Dendritic cell treated with granulocyte-macrophage colony-stimulating factor and Interleukin-4, amounts not matched to agents 40 ng/mL and 50 ng/mL, for 4 days (primary cell): ENCODE results near the gene ATXN7L1.
A peak's percentile ranks its signal among the peaks of the same experiment; 100 is the strongest.

Experiments
- H3K27ac Mint-ChIP-seq: one replicate; pipeline ENCODE4 v1.8.0; 2022; ENCODE audit warnings: mild to moderate bottlenecking, mixed read lengths
- H3K27me3 Mint-ChIP-seq: one replicate; pipeline ENCODE4 v1.8.0; 2022; ENCODE audit warnings: mild to moderate bottlenecking, mixed read lengths
- H3K36me3 Mint-ChIP-seq: one replicate; pipeline ENCODE4 v1.8.0; 2022; ENCODE audit warnings: low read depth, mixed read lengths
- H3K4me1 Mint-ChIP-seq: one replicate; pipeline ENCODE4 v1.8.0; 2022; ENCODE audit warnings: low read depth, mixed read lengths
- H3K4me3 Mint-ChIP-seq: one replicate; pipeline ENCODE4 v1.8.0; 2022; ENCODE audit warnings: mild to moderate bottlenecking, moderate library complexity, mixed read lengths
- H3K9me3 Mint-ChIP-seq: one replicate; pipeline ENCODE4 v1.8.0; 2022; ENCODE audit warnings: mixed read lengths
- intact Hi-C: fragments of 100-400 bp; cut with micrococcal nuclease; formaldehyde crosslinking; loops from one replicate; pipeline ENCODE4 v1.15.0; 2022

ATXN7L1 gene

GRCh38 chr7:105768898-105769507 is 107.4 kb downstream of the ATXN7L1 start:
- Mint-ChIP-seq H3K9me3 (no peaks in the 10 kb centered on the region), H3K27me3 (no peaks in the 10 kb centered on the region), H3K36me3 (no peaks in the 10 kb centered on the region), H3K27ac (no peak overlapping the region), H3K4me1 (no peaks in the 10 kb centered on the region), H3K4me3 (no peak overlapping the region)
- intact Hi-C loops: loop anchor here (10.0 kb wide), 3 partner anchors 106 to 386 kb away; partner anchors contain the start of gene ATXN7L1

GRCh38 chr7:105768117-105768516 is 108.3 kb downstream of the ATXN7L1 start:
- H3K4me3 Mint-ChIP-seq: no peak overlapping the region
- no peaks in the 10 kb centered on the region for H3K9me3 Mint-ChIP-seq
- intact Hi-C loops: loop anchor here (10.0 kb wide), 3 partner anchors 107 to 387 kb away; partner anchors contain the start of gene ATXN7L1
- no peak overlapping the region for H3K27ac Mint-ChIP-seq
- no peaks in the 10 kb centered on the region for H3K27me3 Mint-ChIP-seq
- H3K4me1 Mint-ChIP-seq: no peaks in the 10 kb centered on the region
- no peaks in the 10 kb centered on the region for H3K36me3 Mint-ChIP-seq

- peaks cover under 1% of the 10 kb centered on the region for H3K36me3 Mint-ChIP-seq
- intact Hi-C loops: loop anchor here (10.0 kb wide), 3 partner anchors 108 to 388 kb away; partner anchors contain the start of gene ATXN7L1
- no peaks in the 10 kb centered on the region for H3K4me1 Mint-ChIP-seq
- no peak overlapping the region for H3K27ac Mint-ChIP-seq
- no peaks in the 10 kb centered on the region for H3K27me3 Mint-ChIP-seq
- H3K9me3 Mint-ChIP-seq: no peaks in the 10 kb centered on the region
- H3K4me3 Mint-ChIP-seq: no peak overlapping the region
Measured at GRCh38 chr7:105766421-105767073, 109.9 kb downstream of the ATXN7L1 start.

- H3K27ac Mint-ChIP-seq: no peak overlapping the region
- H3K27me3 Mint-ChIP-seq: no peaks in the 10 kb centered on the region
- intact Hi-C loops: loop anchor here (10.0 kb wide), 3 partner anchors 109 to 389 kb away; partner anchors contain the start of gene ATXN7L1
- H3K36me3 Mint-ChIP-seq: peaks cover 7% of the 10 kb centered on the region
- H3K4me3 Mint-ChIP-seq: no peak overlapping the region
- no peaks in the 10 kb centered on the region for H3K9me3 Mint-ChIP-seq
- H3K4me1 Mint-ChIP-seq: no peaks in the 10 kb centered on the region
Measured at GRCh38 chr7:105765846-105766245, 110.6 kb downstream of the ATXN7L1 start.

- Mint-ChIP-seq H3K27ac (no peak overlapping the region), H3K4me1 (no peaks in the 10 kb centered on the region), H3K27me3 (no peaks in the 10 kb centered on the region), H3K36me3 (peaks cover 12% of the 10 kb centered on the region), H3K9me3 (no peaks in the 10 kb centered on the region), H3K4me3 (no peak overlapping the region)
- intact Hi-C loops: loop anchor here (10.0 kb wide), 3 partner anchors 110 to 390 kb away; partner anchors contain the start of gene ATXN7L1
Measured at GRCh38 chr7:105764506-105764905, 111.9 kb downstream of the ATXN7L1 start.

- no peaks in the 10 kb centered on the region for H3K4me1 Mint-ChIP-seq
- no peaks in the 10 kb centered on the region for H3K27me3 Mint-ChIP-seq
- H3K4me3 Mint-ChIP-seq: no peak overlapping the region
- H3K9me3 Mint-ChIP-seq: no peaks in the 10 kb centered on the region
- H3K27ac Mint-ChIP-seq: no peak overlapping the region
- intact Hi-C loops: loop anchor here (1.0 to 10.0 kb wide), 5 partner anchors 106 to 394 kb away; partner anchors contain the start of gene ATXN7L1
- H3K36me3 Mint-ChIP-seq: peaks cover 19% of the 10 kb centered on the region
Measured at GRCh38 chr7:105760551-105761447, 115.6 kb downstream of the ATXN7L1 start.

- Mint-ChIP-seq H3K36me3 (peaks cover 19% of the 10 kb centered on the region), H3K9me3 (no peaks in the 10 kb centered on the region), H3K27ac (no peak overlapping the region), H3K4me1 (no peaks in the 10 kb centered on the region), H3K27me3 (no peaks in the 10 kb centered on the region), H3K4me3 (no peak overlapping the region)
- intact Hi-C loops: loop anchor here (1.0 to 10.0 kb wide), 5 partner anchors 105 to 395 kb away; partner anchors contain the start of gene ATXN7L1
Measured at GRCh38 chr7:105759670-105760550, 116.5 kb downstream of the ATXN7L1 start.

GRCh38 chr7:105756367-105756766 is 120.0 kb downstream of the ATXN7L1 start:
- no peaks in the 10 kb centered on the region for H3K4me1 Mint-ChIP-seq
- no peaks in the 10 kb centered on the region for H3K27me3 Mint-ChIP-seq
- no peaks in the 10 kb centered on the region for H3K9me3 Mint-ChIP-seq
- intact Hi-C loops: no loop called here
- H3K4me3 Mint-ChIP-seq: no peak overlapping the region
- no peak overlapping the region for H3K27ac Mint-ChIP-seq
- H3K36me3 Mint-ChIP-seq: peaks cover 17% of the 10 kb centered on the region

GRCh38 chr7:105752671-105753275 is 123.6 kb downstream of the ATXN7L1 start:
- Mint-ChIP-seq H3K27ac (no peak overlapping the region), H3K36me3 (peaks cover 15% of the 10 kb centered on the region), H3K27me3 (no peaks in the 10 kb centered on the region), H3K4me3 (no peak overlapping the region), H3K9me3 (no peaks in the 10 kb centered on the region), H3K4me1 (no peaks in the 10 kb centered on the region)
- intact Hi-C loops: loop anchor here (5.0 kb wide), 1 partner anchor 630 kb away; no protein-coding TSS in a partner anchor

- H3K4me1 Mint-ChIP-seq: no peaks in the 10 kb centered on the region
- intact Hi-C loops: loop anchor here (5.0 kb wide), 1 partner anchor 629 kb away; no protein-coding TSS in a partner anchor
Measured at GRCh38 chr7:105751054-105751453, 125.3 kb downstream of the ATXN7L1 start.

GRCh38 chr7:105748701-105749100 is 127.7 kb downstream of the ATXN7L1 start:
- Mint-ChIP-seq H3K27ac (no peak overlapping the region), H3K4me3 (no peak overlapping the region), H3K9me3 (no peaks in the 10 kb centered on the region), H3K27me3 (no peaks in the 10 kb centered on the region), H3K4me1 (peaks cover 10% of the 10 kb centered on the region), H3K36me3 (peaks cover 15% of the 10 kb centered on the region)
- intact Hi-C loops: no loop called here

More at GRCh38 chr7:105751054-105751453, 125.3 kb downstream of the ATXN7L1 start:
- H3K36me3 Mint-ChIP-seq: peaks cover 15% of the 10 kb centered on the region
- no peaks in the 10 kb centered on the region for H3K27me3 Mint-ChIP-seq
- H3K27ac Mint-ChIP-seq: no peak overlapping the region
- H3K4me3 Mint-ChIP-seq: no peak overlapping the region
- H3K9me3 Mint-ChIP-seq: no peaks in the 10 kb centered on the region

GRCh38 chr7:105745681-105746330 is 130.6 kb downstream of the ATXN7L1 start:
- Mint-ChIP-seq H3K4me3 (no peak overlapping the region), H3K27ac (peak overlapping the region; percentile 7), H3K4me1 (peaks cover 24% of the 10 kb centered on the region), H3K9me3 (no peaks in the 10 kb centered on the region), H3K27me3 (no peaks in the 10 kb centered on the region), H3K36me3 (peaks cover 13% of the 10 kb centered on the region)
- intact Hi-C loops: no loop called here
